Trophoblast cell (in vitro differentiated cells and primary cell): Measurements from ENCODE around the gene AKAP13.

Experiments used
- DNase-seq, 2 donors: peaks; one replicate each; pipeline ENCODE4 v3.0.0-alpha.2; 2016
- H2AFZ ChIP-seq: 2 replicates; pipeline ENCODE4 v1.6.1; 2013; ENCODE audit warnings: low read length, moderate library complexity, mild to moderate bottlenecking; ENCODE audit not compliant: insufficient read depth, poor library complexity
- H2AK5ac ChIP-seq: 2 replicates; pipeline ENCODE4 v1.6.1; 2013; ENCODE audit warnings: mild to moderate bottlenecking, low read length
- H2BK120ac ChIP-seq: 2 replicates; pipeline ENCODE4 v1.6.1; 2013; ENCODE audit warnings: low read length, mild to moderate bottlenecking, moderate library complexity; ENCODE audit not compliant: insufficient read depth, poor library complexity
- H2BK12ac ChIP-seq: 2 replicates; pipeline ENCODE4 v1.6.1; 2013; ENCODE audit warnings: mild to moderate bottlenecking, low read length, moderate library complexity
- H2BK5ac ChIP-seq: 2 replicates; pipeline ENCODE4 v1.6.1; 2013; ENCODE audit warnings: low read length, low read depth, moderate library complexity, mild to moderate bottlenecking; ENCODE audit not compliant: poor library complexity
- H3K14ac ChIP-seq: 2 replicates; pipeline ENCODE4 v1.6.1; 2013; ENCODE audit warnings: mild to moderate bottlenecking, low read length
- H3K18ac ChIP-seq: 2 replicates; pipeline ENCODE4 v1.6.1; 2013; ENCODE audit warnings: mild to moderate bottlenecking, low read length
- H3K23ac ChIP-seq: 2 replicates; pipeline ENCODE4 v1.6.1; 2013; ENCODE audit warnings: low read length
- H3K27ac ChIP-seq: 2 replicates; pipeline ENCODE4 v1.5.1; 2013; ENCODE audit warnings: low read depth, mild to moderate bottlenecking, inconsistent platforms, low read length, moderate library complexity
- H3K27me3 ChIP-seq: 2 replicates; pipeline ENCODE4 v1.6.1; 2013; ENCODE audit warnings: inconsistent platforms, mild to moderate bottlenecking, low read length, moderate library complexity; ENCODE audit not compliant: insufficient read depth
- H3K36me3 ChIP-seq, 2 experiments: 1 replicate in 1 of 2; 2 replicates in 1 of 2; pipeline ENCODE4 v1.6.1; 2013; ENCODE audit warnings: low read length in 2 of 2, mild to moderate bottlenecking in 2 of 2, moderate library complexity in 1 of 2; ENCODE audit not compliant: insufficient read depth in 2 of 2, control insufficient read depth in 1 of 2
- H3K4ac ChIP-seq: 2 replicates; pipeline ENCODE4 v1.6.1; 2013; ENCODE audit warnings: low read depth, mild to moderate bottlenecking, low read length, moderate library complexity
- H3K4me1 ChIP-seq, 2 experiments: 1 replicate in 1 of 2; 2 replicates in 1 of 2; pipeline ENCODE4 v1.6.1; 2013; ENCODE audit warnings: low read length in 2 of 2, mild to moderate bottlenecking in 2 of 2, moderate library complexity in 1 of 2; ENCODE audit not compliant: insufficient read depth in 2 of 2, control insufficient read depth in 1 of 2
- H3K4me2 ChIP-seq: 2 replicates; pipeline ENCODE4 v1.6.1; 2013; ENCODE audit warnings: inconsistent platforms, mild to moderate bottlenecking, low read length, moderate library complexity
- H3K4me3 ChIP-seq: 2 replicates; pipeline ENCODE4 v1.5.1; 2013; ENCODE audit warnings: mild to moderate bottlenecking, low read depth, low read length, inconsistent platforms
- H3K79me1 ChIP-seq: one replicate; pipeline ENCODE4 v1.6.1; 2013; ENCODE audit warnings: low read length
- H3K79me2 ChIP-seq: 2 replicates; pipeline ENCODE4 v1.6.1; 2013; ENCODE audit warnings: low read length, mild to moderate bottlenecking; ENCODE audit not compliant: control insufficient read depth, insufficient read depth, poor library complexity
- H3K9ac ChIP-seq: 2 replicates; pipeline ENCODE4 v1.6.1; 2013; ENCODE audit warnings: mild to moderate bottlenecking, low read length
- H3K9me3 ChIP-seq: 2 replicates; pipeline ENCODE4 v1.6.1; 2013; ENCODE audit warnings: low read depth, mild to moderate bottlenecking, control low read depth, inconsistent platforms, low read length; ENCODE audit not compliant: insufficient read depth
- H4K12ac ChIP-seq: 2 replicates; pipeline ENCODE4 v1.6.1; 2013; ENCODE audit warnings: low read depth, mild to moderate bottlenecking, low read length, moderate library complexity
- H4K8ac ChIP-seq: 2 replicates; pipeline ENCODE4 v1.6.1; 2013; ENCODE audit warnings: low read depth, mild to moderate bottlenecking, low read length, moderate library complexity
- H4K91ac ChIP-seq: one replicate; pipeline ENCODE4 v1.6.1; 2013; ENCODE audit warnings: low read depth, mild to moderate bottlenecking, low read length, moderate library complexity
- WGBS: extraction: QIAGEN DNeasy Blood & Tissue Kit; methylation state at CpG from one replicate; pipeline ENCODE4 v1.1.7; 2013; ENCODE audit warnings: missing lambda C conversion rate; ENCODE audit not compliant: insufficient read length, insufficient coverage; ENCODE audit errors: extremely low coverage; 5-methylcytosine and 5-hydroxymethylcytosine counted together

AKAP13 gene

GRCh38 chr15:85639752-85640381 lies 259.5 kb downstream of the AKAP13 start:
- no peak overlapping the region for H2BK5ac ChIP-seq
- H3K9ac ChIP-seq: no peak overlapping the region
- no peak overlapping the region for H3K4me2 ChIP-seq
- no peak for DNase-seq
- H4K12ac ChIP-seq: no peak overlapping the region
- H2AFZ ChIP-seq: no peak overlapping the region
- no peaks in the 10 kb centered on the region for H3K27me3 ChIP-seq
- H3K79me1 ChIP-seq: no peaks in the 10 kb centered on the region
- H3K4me3 ChIP-seq: no peak overlapping the region
- no peak overlapping the region for H3K4ac ChIP-seq
- no peak overlapping the region for H4K8ac ChIP-seq
- H4K91ac ChIP-seq: no peak overlapping the region
- no CpG with 5 or more reads among the region's 3 CpGs for WGBS
- H3K18ac ChIP-seq: no peak overlapping the region
- H3K9me3 ChIP-seq: no peaks in the 10 kb centered on the region
- H2BK12ac ChIP-seq: no peak overlapping the region
- peaks cover 2 to 5% of the 10 kb centered on the region in 2 experiments for H3K36me3 ChIP-seq
- H3K14ac ChIP-seq: no peak overlapping the region
- no peak overlapping the region for H2AK5ac ChIP-seq
- no peak overlapping the region for H2BK120ac ChIP-seq
- no peak overlapping the region for H3K27ac ChIP-seq
- no peaks in the 10 kb centered on the region for H3K79me2 ChIP-seq
- H3K4me1 ChIP-seq: no peaks in the 10 kb centered on the region
- no peak overlapping the region for H3K23ac ChIP-seq

GRCh38 chr15:85642065-85642692 lies 261.8 kb downstream of the AKAP13 start:
- no peak overlapping the region for H3K27ac ChIP-seq
- H3K14ac ChIP-seq: no peak overlapping the region
- no peak overlapping the region for H3K9ac ChIP-seq
- no peaks in the 10 kb centered on the region for H3K9me3 ChIP-seq
- no peaks in the 10 kb centered on the region for H3K79me1 ChIP-seq
- peaks cover 6 to 15% of the 10 kb centered on the region in 2 experiments for H3K36me3 ChIP-seq
- H3K4me1 ChIP-seq: no peaks in the 10 kb centered on the region
- no peak overlapping the region for H3K4me3 ChIP-seq
- DNase-seq: no peak
- H3K79me2 ChIP-seq: no peaks in the 10 kb centered on the region
- H4K8ac ChIP-seq: no peak overlapping the region
- no peaks in the 10 kb centered on the region for H3K27me3 ChIP-seq
- H2BK12ac ChIP-seq: no peak overlapping the region
- no peak overlapping the region for H4K12ac ChIP-seq
- no peak overlapping the region for H2BK120ac ChIP-seq
- no peak overlapping the region for H3K4me2 ChIP-seq
- no peak overlapping the region for H2AFZ ChIP-seq
- H3K23ac ChIP-seq: no peak overlapping the region
- H2BK5ac ChIP-seq: no peak overlapping the region
- H3K18ac ChIP-seq: no peak overlapping the region
- WGBS: no CpG with 5 or more reads among the region's 5 CpGs
- H3K4ac ChIP-seq: no peak overlapping the region
- H2AK5ac ChIP-seq: no peak overlapping the region
- H4K91ac ChIP-seq: no peak overlapping the region

- no peak overlapping the region for H3K27ac ChIP-seq
- no peak overlapping the region for H3K4ac ChIP-seq
- H3K14ac ChIP-seq: no peak overlapping the region
- no peak overlapping the region for H3K9ac ChIP-seq
- no peak overlapping the region for H2AFZ ChIP-seq
- no peak overlapping the region for H2AK5ac ChIP-seq
- H3K79me2 ChIP-seq: no peaks in the 10 kb centered on the region
- peaks cover 6 to 15% of the 10 kb centered on the region in 2 experiments for H3K36me3 ChIP-seq
- WGBS: no CpG with 5 or more reads among the region's 6 CpGs
- H3K4me3 ChIP-seq: no peak overlapping the region
- no peak overlapping the region for H4K12ac ChIP-seq
- no peak overlapping the region for H3K23ac ChIP-seq
- no peak overlapping the region for H2BK5ac ChIP-seq
- H4K8ac ChIP-seq: no peak overlapping the region
- no peak overlapping the region for H3K4me2 ChIP-seq
- H2BK120ac ChIP-seq: no peak overlapping the region
- H4K91ac ChIP-seq: no peak overlapping the region
- H3K27me3 ChIP-seq: no peaks in the 10 kb centered on the region
- no peaks in the 10 kb centered on the region for H3K4me1 ChIP-seq
- H3K79me1 ChIP-seq: no peaks in the 10 kb centered on the region
- H3K9me3 ChIP-seq: no peaks in the 10 kb centered on the region
- no peak for DNase-seq
- no peak overlapping the region for H3K18ac ChIP-seq
- no peak overlapping the region for H2BK12ac ChIP-seq
Observed at GRCh38 chr15:85642693-85643066, 262.3 kb downstream of the AKAP13 start.

- peaks cover 0 to 4% of the 10 kb centered on the region in 2 experiments for H3K4me1 ChIP-seq
- H2AFZ ChIP-seq: no peak overlapping the region
- no peak overlapping the region for H3K14ac ChIP-seq
- no peaks in the 10 kb centered on the region for H3K79me1 ChIP-seq
- peak; percentile 3 to 20 for DNase-seq
- H3K18ac ChIP-seq: no peak overlapping the region
- H4K91ac ChIP-seq: no peak overlapping the region
- no peak overlapping the region for H4K12ac ChIP-seq
- no peak overlapping the region for H3K23ac ChIP-seq
- H2AK5ac ChIP-seq: no peak overlapping the region
- no peak overlapping the region for H3K9ac ChIP-seq
- no peak overlapping the region for H2BK12ac ChIP-seq
- H3K27ac ChIP-seq: no peak overlapping the region
- H3K36me3 ChIP-seq: peaks cover 6 to 15% of the 10 kb centered on the region in 2 experiments
- H3K27me3 ChIP-seq: no peaks in the 10 kb centered on the region
- H2BK5ac ChIP-seq: no peak overlapping the region
- H2BK120ac ChIP-seq: no peak overlapping the region
- no peak overlapping the region for H3K4me3 ChIP-seq
- no CpG with 5 or more reads among the region's 4 CpGs for WGBS
- H3K79me2 ChIP-seq: no peaks in the 10 kb centered on the region
- no peak overlapping the region for H4K8ac ChIP-seq
- H3K9me3 ChIP-seq: no peaks in the 10 kb centered on the region
- H3K4ac ChIP-seq: no peak overlapping the region
- no peak overlapping the region for H3K4me2 ChIP-seq
Observed at GRCh38 chr15:85646538-85647091, 266.2 kb downstream of the AKAP13 start.
